Effector memory CD4-positive, alpha-beta T cell (primary cell): ENCODE results near the gene FLT3.

ENCODE experiments used
- DNase-seq, 3 donors: peaks; one replicate each; pipeline ENCODE4 v3.0.0-alpha.2; 2020
- H3K27ac ChIP-seq: 2 replicates; pipeline ENCODE4 v1.7.0; 2013; ENCODE audit warnings: mild to moderate bottlenecking, low read length, moderate library complexity; ENCODE audit not compliant: insufficient read depth, poor library complexity, severe bottlenecking
- H3K27me3 ChIP-seq: replicated peaks from 2 replicates; pipeline ENCODE4 v1.7.0; 2013; ENCODE audit warnings: mild to moderate bottlenecking, low read length; ENCODE audit not compliant: insufficient read depth, control insufficient read depth, poor library complexity, severe bottlenecking
- H3K36me3 ChIP-seq: 2 replicates; pipeline ENCODE4 v1.7.0; 2013; ENCODE audit warnings: mild to moderate bottlenecking, low read length, moderate library complexity; ENCODE audit not compliant: control insufficient read depth, insufficient read depth
- H3K4me1 ChIP-seq: 2 replicates; pipeline ENCODE4 v1.7.0; 2013; ENCODE audit warnings: low read length, mild to moderate bottlenecking; ENCODE audit not compliant: control insufficient read depth, insufficient read depth, poor library complexity, severe bottlenecking
- H3K4me3 ChIP-seq: 2 replicates; pipeline ENCODE4 v1.7.0; 2013; ENCODE audit warnings: low read length, low read depth, mild to moderate bottlenecking; ENCODE audit not compliant: insufficient read depth, poor library complexity, severe bottlenecking
- H3K9me3 ChIP-seq: 2 replicates; pipeline ENCODE4 v1.7.0; 2013; ENCODE audit warnings: mild to moderate bottlenecking, low read length, moderate library complexity; ENCODE audit not compliant: control insufficient read depth

The FLT3 gene

DNA sequence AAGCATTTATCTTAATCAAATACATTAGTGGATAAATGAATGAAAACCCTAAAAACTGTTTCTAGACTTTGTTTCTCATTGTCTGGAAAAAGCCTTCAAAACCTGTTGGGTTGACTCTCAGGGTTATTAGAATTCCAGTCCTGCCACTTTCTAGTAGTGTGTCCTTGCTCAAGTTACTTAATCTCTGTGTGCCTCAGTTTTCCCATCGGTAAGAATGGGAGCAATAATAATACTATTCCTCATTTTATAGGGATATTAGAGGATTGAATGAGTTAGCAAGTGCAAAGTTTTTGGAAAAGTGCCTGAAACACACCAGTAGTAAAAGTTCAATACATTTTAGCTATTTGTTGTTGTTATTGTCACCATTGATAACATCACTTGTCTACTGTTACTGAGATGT, 114.8 kb downstream of the FLT3 start:
- DNase-seq, result no peak
- Histone ChIP-seq H3K4me1 (no peaks in the 10 kb centered on the region), H3K9me3 (no peaks in the 10 kb centered on the region), H3K27ac (no peak overlapping the region), H3K4me3 (no peak overlapping the region), H3K36me3 (no peaks in the 10 kb centered on the region), H3K27me3 (peaks cover 13% of the 10 kb centered on the region)

DNA sequence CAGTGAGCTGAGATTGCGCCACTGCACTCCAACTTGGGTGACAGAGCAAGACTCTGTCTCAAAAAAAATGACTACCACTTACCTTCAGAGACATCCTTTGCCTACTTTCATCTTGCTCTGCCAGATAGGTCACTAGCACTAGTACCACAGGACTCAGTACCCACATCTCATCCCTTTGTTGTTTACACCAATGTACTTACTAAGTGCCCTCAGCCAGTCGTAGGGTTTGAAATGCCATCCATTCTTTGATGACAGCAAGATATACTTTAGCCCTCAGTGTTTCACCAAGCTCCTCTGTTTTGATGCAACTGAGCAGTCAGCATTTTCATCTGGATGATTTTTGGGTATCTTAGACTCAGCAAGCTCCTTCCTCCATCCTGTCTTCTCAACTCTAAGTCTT, 118.0 kb downstream of the FLT3 start:
- peaks cover 19% of the 10 kb centered on the region for H3K27me3 ChIP-seq

DNA sequence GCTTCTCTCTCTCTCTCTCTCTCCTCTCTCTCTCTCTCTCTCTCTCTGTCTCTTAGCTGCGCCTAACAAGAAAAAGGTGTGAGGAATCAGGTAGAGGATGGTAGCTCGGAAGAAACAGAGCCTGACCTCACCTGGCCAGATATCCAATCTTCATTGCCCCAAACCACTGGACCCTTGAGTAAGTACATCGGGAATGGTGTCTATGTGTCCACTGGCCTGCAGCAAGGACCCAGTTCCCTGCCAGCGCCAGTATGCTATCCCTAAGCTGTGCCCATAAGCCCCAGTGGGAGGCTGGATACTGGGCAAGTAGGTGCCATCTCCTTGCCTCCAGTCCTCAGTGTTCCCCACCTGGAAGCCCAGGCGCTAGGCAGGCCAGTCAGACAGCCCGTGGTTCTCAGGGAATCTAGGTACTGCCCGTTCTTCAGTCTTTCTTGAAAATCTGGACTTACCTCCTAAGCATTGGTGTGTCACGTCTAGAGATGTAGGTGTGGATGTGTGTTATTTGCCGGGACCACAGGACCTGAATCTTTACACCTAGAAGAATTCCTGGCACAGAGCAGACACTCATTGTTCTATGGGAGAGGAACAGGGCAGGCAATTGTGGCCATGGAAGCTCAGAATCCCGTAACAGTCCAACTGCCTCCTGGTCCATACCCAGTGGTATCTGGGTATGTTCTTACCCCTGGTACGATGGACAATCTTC, 119.2 kb downstream of the FLT3 start:
- H3K4me3 ChIP-seq, result no peak overlapping the region
- H3K4me1 ChIP-seq, result peaks cover 2% of the 10 kb centered on the region
- peaks cover 19% of the 10 kb centered on the region for H3K27me3 ChIP-seq
- H3K36me3 ChIP-seq, result no peaks in the 10 kb centered on the region
- DNase-seq, result no peak
- no peaks in the 10 kb centered on the region for H3K9me3 ChIP-seq
- H3K27ac ChIP-seq, result no peak overlapping the region

More for the DNA sequence above, 118.0 kb downstream of the FLT3 start:
- Histone ChIP-seq H3K4me3 (no peak overlapping the region), H3K4me1 (peaks cover 2% of the 10 kb centered on the region), H3K36me3 (no peaks in the 10 kb centered on the region), H3K9me3 (no peaks in the 10 kb centered on the region), H3K27ac (no peak overlapping the region)
- DNase-seq, result no peak

- Histone ChIP-seq H3K27me3 (peaks cover 22% of the 10 kb centered on the region), H3K27ac (no peak overlapping the region), H3K36me3 (no peaks in the 10 kb centered on the region), H3K9me3 (no peaks in the 10 kb centered on the region), H3K4me3 (no peak overlapping the region), H3K4me1 (peaks cover 3% of the 10 kb centered on the region)
- no peak for DNase-seq
Measured at GRCh38 chr13:27980280-27980998, 119.9 kb downstream of the FLT3 start.

DNA sequence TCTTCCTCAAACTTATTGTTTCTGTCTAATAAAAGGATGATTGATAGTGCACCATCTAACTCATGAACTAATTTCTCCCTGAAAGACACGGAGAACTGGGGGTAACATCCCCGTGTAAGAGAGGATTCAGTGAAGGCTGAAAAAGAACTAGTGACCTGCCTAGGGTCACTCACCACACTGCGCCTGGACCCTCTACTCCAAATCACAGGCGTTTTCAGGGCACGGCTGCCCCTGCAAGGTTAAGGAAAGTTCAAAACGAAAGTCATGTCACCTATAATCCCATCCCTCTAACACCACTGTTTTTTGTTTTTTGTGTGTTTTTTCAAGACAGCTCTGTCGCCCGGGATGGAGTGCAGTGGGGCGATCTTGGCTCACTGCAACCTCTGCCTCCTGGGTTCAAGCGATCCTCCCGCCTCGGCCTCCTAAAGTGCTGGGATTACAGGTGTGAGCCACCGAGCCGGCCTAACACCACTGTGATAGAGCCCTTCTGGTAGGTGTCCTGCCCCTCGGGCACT, 120.6 kb downstream of the FLT3 start:
- Histone ChIP-seq H3K4me3 (no peak overlapping the region), H3K27ac (no peak overlapping the region), H3K9me3 (no peaks in the 10 kb centered on the region), H3K36me3 (no peaks in the 10 kb centered on the region), H3K27me3 (peaks cover 26% of the 10 kb centered on the region), H3K4me1 (peaks cover 5% of the 10 kb centered on the region)
- DNase-seq, result no peak

- Histone ChIP-seq H3K36me3 (no peaks in the 10 kb centered on the region), H3K4me3 (no peak overlapping the region), H3K9me3 (no peaks in the 10 kb centered on the region), H3K27me3 (peaks cover 26% of the 10 kb centered on the region), H3K4me1 (peaks cover 5% of the 10 kb centered on the region), H3K27ac (no peak overlapping the region)
- DNase-seq, result no peak
Measured at GRCh38 chr13:27979001-27979643, 121.3 kb downstream of the FLT3 start.

DNA sequence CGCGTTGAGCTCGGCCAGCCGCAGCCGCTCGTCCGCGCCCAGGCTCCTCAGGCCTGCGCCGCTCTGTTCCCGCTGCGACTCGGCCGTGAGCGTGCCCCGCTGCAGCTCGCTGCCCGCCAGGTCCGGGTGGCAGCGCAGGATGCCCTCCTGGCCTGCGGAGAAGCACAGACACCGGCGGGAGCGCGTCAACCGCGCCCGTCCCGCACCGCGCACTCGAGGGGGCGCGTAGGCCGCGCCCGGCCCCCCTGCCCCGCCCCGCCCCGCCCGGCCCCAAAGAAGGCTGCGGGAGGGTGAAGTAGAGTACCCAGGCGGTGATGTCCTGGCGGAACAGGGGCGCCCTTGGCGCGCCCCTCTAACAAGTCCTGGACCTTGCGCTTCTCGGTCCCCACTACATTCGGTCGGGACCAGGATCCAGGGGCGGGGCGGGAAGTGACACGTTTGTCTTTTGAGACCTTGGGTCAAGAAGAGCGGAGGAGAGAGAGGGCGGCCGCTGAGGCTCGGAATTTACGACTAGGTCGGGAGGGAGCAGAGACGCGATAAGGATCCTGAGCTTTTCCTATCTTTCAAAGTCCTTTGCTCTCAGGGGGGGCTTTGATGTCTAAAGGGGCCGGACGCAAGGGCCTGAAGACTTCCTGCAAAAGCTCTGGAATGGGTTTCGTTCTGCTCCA, 121.9 kb downstream of the FLT3 start:
- H3K4me1 ChIP-seq, result peaks cover 5% of the 10 kb centered on the region
- H3K27ac ChIP-seq, result no peak overlapping the region
- DNase-seq, result no peak
- H3K9me3 ChIP-seq, result no peaks in the 10 kb centered on the region
- H3K27me3 ChIP-seq, result peaks cover 25% of the 10 kb centered on the region
- H3K36me3 ChIP-seq, result no peaks in the 10 kb centered on the region
- no peak overlapping the region for H3K4me3 ChIP-seq

DNA sequence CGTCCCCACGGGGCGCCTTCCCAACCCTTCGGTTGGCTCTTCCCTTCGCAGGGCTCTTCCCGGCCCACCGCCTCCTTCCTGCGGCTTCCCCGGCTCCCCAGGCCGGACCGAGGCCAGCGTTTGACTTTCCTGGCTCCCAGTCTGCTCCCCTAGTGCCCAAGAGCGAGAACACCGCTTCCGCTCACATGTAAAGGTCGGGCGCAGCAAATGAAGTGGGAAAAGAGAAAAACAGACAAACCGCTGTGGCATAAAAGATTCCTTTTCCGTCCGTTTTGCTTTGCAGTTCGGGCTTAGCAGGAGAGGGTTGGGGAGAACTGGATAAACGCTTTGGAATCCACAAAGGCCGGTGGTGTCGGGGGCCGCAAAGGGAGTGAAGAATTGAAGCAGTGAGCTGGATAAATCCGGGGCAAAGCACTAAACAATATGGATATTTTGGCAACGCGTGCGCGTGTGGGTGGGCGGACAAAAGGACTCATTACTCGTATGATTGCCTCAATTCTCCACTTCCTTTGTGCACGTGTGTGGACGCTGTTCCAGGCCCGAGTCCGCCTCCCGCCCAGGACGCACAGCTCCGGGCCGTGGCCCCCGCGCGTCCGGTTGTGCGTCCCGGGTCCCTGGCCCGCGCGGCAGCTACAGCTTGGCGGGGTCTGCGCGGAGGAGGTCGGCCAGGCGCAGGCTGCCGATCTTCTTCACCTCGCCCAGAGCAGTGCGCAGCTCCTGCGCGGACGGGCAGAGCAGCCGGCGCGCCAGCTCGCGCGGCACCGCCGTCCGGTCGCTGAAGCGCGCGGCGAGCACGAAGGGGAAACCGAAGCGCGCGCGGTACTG, 122.7 kb downstream of the FLT3 start:
- Histone ChIP-seq H3K4me3 (no peak overlapping the region), H3K9me3 (no peaks in the 10 kb centered on the region), H3K27ac (no peak overlapping the region), H3K27me3 (peaks cover 28% of the 10 kb centered on the region), H3K4me1 (peaks cover 5% of the 10 kb centered on the region), H3K36me3 (no peaks in the 10 kb centered on the region)
- no peak for DNase-seq

DNA sequence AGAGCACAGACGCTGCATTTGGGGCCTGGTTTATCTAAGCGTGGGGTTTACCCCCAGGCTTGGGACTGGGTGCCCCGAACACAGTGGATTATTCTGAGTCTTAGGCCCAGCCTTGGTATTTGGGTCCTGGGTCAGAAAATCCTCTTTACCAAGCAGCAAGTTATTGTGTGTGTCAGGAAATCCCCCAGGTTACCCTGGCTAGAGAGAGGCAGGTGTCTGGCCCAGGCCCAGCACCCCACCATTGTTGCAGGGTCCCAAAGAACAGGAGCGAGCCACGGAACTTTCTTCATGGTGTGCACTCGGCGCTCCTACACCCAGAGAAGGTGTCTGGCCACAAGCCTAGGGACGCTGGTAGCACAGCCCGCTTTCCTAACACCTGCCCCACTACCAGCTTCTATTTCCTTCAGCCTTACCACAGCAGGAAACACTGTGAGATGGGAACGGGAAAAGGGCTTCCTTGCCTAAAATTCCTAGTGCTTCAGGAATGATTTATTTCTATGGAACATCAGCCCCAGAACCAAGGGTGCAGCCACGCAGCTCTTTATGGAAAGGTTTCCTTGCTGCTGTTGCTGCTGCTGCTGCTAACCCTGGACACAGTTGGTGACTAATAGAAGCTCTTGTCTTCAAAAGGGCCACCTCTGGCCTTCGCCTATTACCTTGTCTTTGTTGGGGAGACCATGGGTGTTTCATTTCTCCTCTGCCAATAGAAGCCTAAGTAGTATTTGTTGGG, 123.8 kb downstream of the FLT3 start:
- Histone ChIP-seq H3K9me3 (no peaks in the 10 kb centered on the region), H3K4me3 (no peak overlapping the region), H3K36me3 (no peaks in the 10 kb centered on the region), H3K27me3 (peaks cover 24% of the 10 kb centered on the region), H3K27ac (no peak overlapping the region), H3K4me1 (peaks cover 5% of the 10 kb centered on the region)
- DNase-seq, result no peak
